GM23338 (cell line): Measurements from ENCODE around the gene TMCC1. TPM values are rescaled to one million over a fixed set of nuclear protein-coding genes. Genes with fewer than 3 reads are reported as not detected.

Experiments used
- ATAC-seq: fragments of 200-7000 bp; cut with Tn5 transposase; 3 replicates; pipeline ENCODE4 v1.9.1; 2020
- DNase-seq: peaks from one replicate; pipeline ENCODE4 v3.0.0-alpha.2; 2015; ENCODE audit warnings: low spot score
- H2AFZ ChIP-seq: fragments of 200-600 bp; sonication (generic); 2 replicates; pipeline ENCODE4 v1.8.0; 2016; ENCODE audit warnings: antibody characterized with exemption, mild to moderate bottlenecking, moderate library complexity
- H3F3A ChIP-seq: fragments of 200-600 bp; sonication (generic); replicated peaks from 2 replicates; pipeline ENCODE4 v1.8.0; 2017; ENCODE audit warnings: antibody characterized with exemption, mixed run types, low read depth
- H3K27ac ChIP-seq: fragments of 200-600 bp; sonication (generic); 2 replicates; pipeline ENCODE4 v1.6.1; 2016; ENCODE audit warnings: low read depth
- H3K27me3 ChIP-seq: fragments of 200-600 bp; sonication (generic); 2 replicates; pipeline ENCODE4 v1.8.0; 2016; ENCODE audit warnings: mild to moderate bottlenecking, mixed run types, moderate library complexity; ENCODE audit not compliant: insufficient read depth
- H3K36me3 ChIP-seq: fragments of 200-600 bp; sonication (generic); 2 replicates; pipeline ENCODE4 v1.8.0; 2016; ENCODE audit warnings: mild to moderate bottlenecking; ENCODE audit not compliant: insufficient read depth
- H3K4me1 ChIP-seq: fragments of 200-600 bp; sonication (generic); 2 replicates; pipeline ENCODE4 v1.8.0; 2016; ENCODE audit warnings: mild to moderate bottlenecking, moderate library complexity; ENCODE audit not compliant: insufficient read depth
- H3K4me2 ChIP-seq: fragments of 200-600 bp; sonication (generic); 2 replicates; pipeline ENCODE4 v1.7.1; 2017; ENCODE audit warnings: mixed run types
- H3K4me3 ChIP-seq: fragments of 200-600 bp; sonication (generic); 2 replicates; pipeline ENCODE4 v1.6.1; 2016; ENCODE audit warnings: mixed run types
- H3K79me2 ChIP-seq: fragments of 200-600 bp; sonication (generic); replicated peaks from 2 replicates; pipeline ENCODE4 v1.8.0; 2017; ENCODE audit warnings: mild to moderate bottlenecking; ENCODE audit not compliant: insufficient read depth
- H3K9me2 ChIP-seq: fragments of 200-600 bp; sonication (generic); 2 replicates; pipeline ENCODE4 v1.8.0; 2017; ENCODE audit not compliant: insufficient read depth
- H4K20me1 ChIP-seq: fragments of 200-600 bp; sonication (generic); replicated peaks from 2 replicates; pipeline ENCODE4 v1.8.0; 2017; ENCODE audit warnings: mild to moderate bottlenecking; ENCODE audit not compliant: insufficient read depth
- H3K27ac Mint-ChIP-seq: 2 replicates; pipeline ENCODE4 v1.8.0; 2020; ENCODE audit warnings: inconsistent platforms, mild to moderate bottlenecking, moderate library complexity, mixed read lengths
- H3K27me3 Mint-ChIP-seq: 3 replicates; pipeline ENCODE4 v1.8.0; 2022; ENCODE audit warnings: low read depth, mild to moderate bottlenecking, moderate library complexity, mixed read lengths, inconsistent platforms; ENCODE audit not compliant: insufficient read depth, poor library complexity
- H3K36me3 Mint-ChIP-seq: 3 replicates; pipeline ENCODE4 v1.8.0; 2021; ENCODE audit warnings: low read depth, mild to moderate bottlenecking, inconsistent platforms, moderate library complexity, mixed read lengths
- H3K4me1 Mint-ChIP-seq: 3 replicates; pipeline ENCODE4 v1.8.0; 2020; ENCODE audit warnings: mild to moderate bottlenecking, inconsistent platforms, mixed read lengths
- H3K4me3 Mint-ChIP-seq: 3 replicates; pipeline ENCODE4 v1.8.0; 2021; ENCODE audit warnings: moderate library complexity, mild to moderate bottlenecking, inconsistent platforms, mixed read lengths
- H3K9me3 Mint-ChIP-seq: 3 replicates; pipeline ENCODE4 v1.8.0; 2020; ENCODE audit warnings: moderate library complexity, mild to moderate bottlenecking, inconsistent platforms, mixed read lengths
- CREB1 ChIP-seq: fragments of 250-450 bp; sonication (Bioruptor Pico); IDR thresholded peaks from 2 replicates; pipeline ENCODE4 v1.5.0; 2020; ENCODE audit warnings: low read depth, mild to moderate bottlenecking, moderate library complexity
- POLR2AphosphoS5 ChIP-seq: IDR thresholded peaks from 2 replicates; pipeline ENCODE4 v1.6.1; 2016; ENCODE audit warnings: antibody characterized with exemption, low read depth
- STAT1 ChIP-seq: IDR thresholded peaks from one replicate; pipeline ENCODE4 v1.6.1; 2016; ENCODE audit warnings: antibody characterized with exemption; ENCODE audit not compliant: unreplicated experiment
- polyA plus RNA-seq: library from polyadenylated mRNA; unstranded; fragments of >200 nt; fragmentation: Nextera tagmentation; extraction: Ambion mirVana; gene quantifications from 2 replicates; pipeline ENCODE4 v1.2.1, GENCODE V29; 2016
- total RNA-seq: library from RNA; depleted of rRNA; stranded (reverse); fragments of >200 nt; shearing (Covaris generic); gene quantifications from 2 replicates; pipeline ENCODE4 v1.2.3, GENCODE V29; 2014
- TF ChIP-seq, protein P1 (sequence below), 2 experiments: fragments of 200-600 bp in 1 of 2; sonication (generic) in 1 of 2; conservative IDR thresholded peaks; 2 replicates each; pipeline versions ENCODE4 v1.5.1 to v1.6.1; 2016 to 2017; ENCODE audit warnings: antibody characterized with exemption in 2 of 2, low read depth in 2 of 2, mild to moderate bottlenecking in 2 of 2, moderate library complexity in 1 of 2
- TF ChIP-seq, protein P2 (sequence below): IDR thresholded peaks from 2 replicates; pipeline ENCODE4 v1.6.1; 2016; ENCODE audit warnings: antibody characterized with exemption
- TF ChIP-seq, protein P3 (sequence below): IDR thresholded peaks from one replicate; pipeline ENCODE4 v1.6.1; 2018; ENCODE audit warnings: antibody characterized with exemption; ENCODE audit not compliant: unreplicated experiment

TMCC1 gene
- total and polyA plus RNA-seq, 2 experiments from 2014 or later = 8.2 to 18.4 TPM

DNA sequence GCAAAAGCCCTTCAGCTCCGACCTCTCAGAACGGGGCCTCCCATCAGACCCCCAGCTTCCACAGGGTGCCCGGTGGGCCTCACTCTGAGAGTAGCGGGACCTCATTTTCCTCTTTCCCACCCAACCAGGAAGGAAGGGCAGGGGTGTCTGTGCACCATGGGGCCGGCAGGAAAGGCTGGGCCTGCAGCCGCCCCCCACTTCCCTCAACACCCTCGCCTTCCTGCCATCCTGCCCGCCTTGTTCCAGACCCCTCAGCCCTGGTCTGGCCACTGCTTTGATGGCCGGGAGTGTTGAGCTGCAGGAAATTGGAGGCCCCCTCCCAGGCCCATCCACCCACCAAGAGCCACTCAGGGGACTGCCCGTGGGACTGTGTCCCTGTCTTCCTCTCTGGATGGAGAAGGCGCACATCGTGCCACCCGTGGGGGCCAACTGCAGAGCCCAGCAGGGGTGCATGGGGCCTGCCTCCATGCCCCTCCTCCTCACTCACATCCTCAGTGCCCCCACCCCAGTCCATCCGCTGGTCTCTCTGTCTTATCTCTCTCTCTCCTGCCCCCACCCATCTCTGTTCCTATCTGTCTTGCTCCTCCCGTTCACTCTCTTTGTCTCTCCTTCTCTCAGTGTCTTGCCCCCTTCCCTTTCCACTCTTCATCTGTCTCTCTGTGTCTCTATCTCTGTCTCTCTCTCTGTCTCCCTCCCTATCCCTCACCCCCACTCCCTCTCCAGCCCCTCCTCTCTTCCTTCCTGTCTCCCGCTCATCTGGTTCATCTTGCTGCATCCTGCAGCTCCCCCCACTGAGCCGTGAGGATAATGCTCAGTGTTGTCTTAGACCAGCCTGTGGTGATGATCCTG is 285.2 kb downstream of the TMCC1 start:
- Mint-ChIP-seq H3K27ac (no peak overlapping the region), H3K4me1 (peaks cover 47% of the 10 kb centered on the region), H3K36me3 (no peaks in the 10 kb centered on the region), H3K9me3 (no peaks in the 10 kb centered on the region; the same call in 2 of the 3 replicates), H3K27me3 (peaks cover 38% of the 10 kb centered on the region), H3K4me3 (peak overlapping the region; percentile 1; the same call in 1 of the 3 replicates)
- H3K9me2 ChIP-seq = no peaks in the 10 kb centered on the region
- peaks cover 42% of the 10 kb centered on the region for H3K27me3 ChIP-seq
- peaks cover 7% of the 10 kb centered on the region for H4K20me1 ChIP-seq
- H3K79me2 ChIP-seq = peaks cover 4% of the 10 kb centered on the region; the same call in 1 of the 2 replicates
- peak; percentile 17 for ATAC-seq
- H3K36me3 ChIP-seq = no peaks in the 10 kb centered on the region
- DNase-seq = peak; percentile 78
- no peak overlapping the region for H2AFZ ChIP-seq
- TF ChIP-seq CREB1 = no peak
- TF ChIP-seq, protein P1, sequence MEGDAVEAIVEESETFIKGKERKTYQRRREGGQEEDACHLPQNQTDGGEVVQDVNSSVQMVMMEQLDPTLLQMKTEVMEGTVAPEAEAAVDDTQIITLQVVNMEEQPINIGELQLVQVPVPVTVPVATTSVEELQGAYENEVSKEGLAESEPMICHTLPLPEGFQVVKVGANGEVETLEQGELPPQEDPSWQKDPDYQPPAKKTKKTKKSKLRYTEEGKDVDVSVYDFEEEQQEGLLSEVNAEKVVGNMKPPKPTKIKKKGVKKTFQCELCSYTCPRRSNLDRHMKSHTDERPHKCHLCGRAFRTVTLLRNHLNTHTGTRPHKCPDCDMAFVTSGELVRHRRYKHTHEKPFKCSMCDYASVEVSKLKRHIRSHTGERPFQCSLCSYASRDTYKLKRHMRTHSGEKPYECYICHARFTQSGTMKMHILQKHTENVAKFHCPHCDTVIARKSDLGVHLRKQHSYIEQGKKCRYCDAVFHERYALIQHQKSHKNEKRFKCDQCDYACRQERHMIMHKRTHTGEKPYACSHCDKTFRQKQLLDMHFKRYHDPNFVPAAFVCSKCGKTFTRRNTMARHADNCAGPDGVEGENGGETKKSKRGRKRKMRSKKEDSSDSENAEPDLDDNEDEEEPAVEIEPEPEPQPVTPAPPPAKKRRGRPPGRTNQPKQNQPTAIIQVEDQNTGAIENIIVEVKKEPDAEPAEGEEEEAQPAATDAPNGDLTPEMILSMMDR (conservative IDR thresholded peaks at IDR 0.05; ENCODE audit: low read depth in 2 of 2) = peak; percentile 37 to 86
- TF ChIP-seq, protein P2, sequence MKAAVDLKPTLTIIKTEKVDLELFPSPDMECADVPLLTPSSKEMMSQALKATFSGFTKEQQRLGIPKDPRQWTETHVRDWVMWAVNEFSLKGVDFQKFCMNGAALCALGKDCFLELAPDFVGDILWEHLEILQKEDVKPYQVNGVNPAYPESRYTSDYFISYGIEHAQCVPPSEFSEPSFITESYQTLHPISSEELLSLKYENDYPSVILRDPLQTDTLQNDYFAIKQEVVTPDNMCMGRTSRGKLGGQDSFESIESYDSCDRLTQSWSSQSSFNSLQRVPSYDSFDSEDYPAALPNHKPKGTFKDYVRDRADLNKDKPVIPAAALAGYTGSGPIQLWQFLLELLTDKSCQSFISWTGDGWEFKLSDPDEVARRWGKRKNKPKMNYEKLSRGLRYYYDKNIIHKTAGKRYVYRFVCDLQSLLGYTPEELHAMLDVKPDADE = peak; percentile 27; the same call in 1 of the 2 replicates
- TF ChIP-seq POLR2AphosphoS5 = no peak
- H3K4me3 ChIP-seq = no peak overlapping the region
- H3K4me1 ChIP-seq = peaks cover 40% of the 10 kb centered on the region; the same call in 1 of the 2 replicates
- peak overlapping the region; percentile 94 for H3K4me2 ChIP-seq
- no peak overlapping the region for H3K27ac ChIP-seq
- H3F3A ChIP-seq = peaks cover 14% of the 10 kb centered on the region

DNA sequence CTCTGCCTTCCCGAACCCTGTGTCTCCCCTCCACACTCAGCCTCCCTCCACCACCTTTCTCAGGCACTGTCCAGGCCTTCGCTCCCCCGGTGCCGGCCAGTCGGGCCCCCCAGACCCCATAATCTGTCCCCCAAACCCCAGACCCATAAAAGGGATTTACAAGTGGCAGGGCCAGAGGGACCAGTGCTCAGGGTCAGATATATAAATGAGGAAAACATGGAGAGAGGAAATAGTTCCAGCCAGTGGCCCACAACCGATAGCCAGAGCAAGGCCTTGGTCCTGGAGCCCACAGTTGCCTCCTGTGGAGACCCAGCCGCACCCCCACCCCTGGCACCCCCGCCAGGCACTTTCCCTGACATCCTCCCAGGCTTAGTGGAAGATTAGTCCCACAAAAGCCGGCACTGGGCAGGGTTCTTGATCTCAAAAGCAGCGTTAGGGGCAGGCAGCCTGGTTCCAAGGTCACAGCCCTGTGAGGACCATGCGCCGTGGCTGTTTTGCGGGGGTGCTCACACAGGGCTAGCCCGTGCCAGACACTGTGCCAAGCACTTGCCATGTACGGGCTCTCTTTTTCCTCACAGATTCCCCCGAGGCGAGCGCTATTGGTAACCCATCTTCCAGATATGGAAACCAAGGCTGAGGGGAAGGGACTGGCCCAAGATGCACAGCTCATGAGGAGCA is 286.0 kb downstream of the TMCC1 start:
- Histone ChIP-seq H3K4me3 (peak overlapping the region; percentile 80), H3F3A (peaks cover 14% of the 10 kb centered on the region), H3K79me2 (peaks cover 8% of the 10 kb centered on the region), H3K9me2 (no peaks in the 10 kb centered on the region), H2AFZ (0 out of 2 replicates have a peak overlapping the region, but pooled peaks have one; percentile 74), H3K27ac (0 out of 2 replicates have a peak overlapping the region, but pooled peaks have one; percentile 19), H3K4me2 (peak overlapping the region; percentile 94), H3K27me3 (peaks cover 42% of the 10 kb centered on the region), H3K4me1 (peaks cover 48% of the 10 kb centered on the region), H3K36me3 (no peaks in the 10 kb centered on the region), H4K20me1 (peaks cover 7% of the 10 kb centered on the region)
- H3K36me3 Mint-ChIP-seq = no peaks in the 10 kb centered on the region
- peaks cover 54% of the 10 kb centered on the region for H3K4me1 Mint-ChIP-seq
- H3K27me3 Mint-ChIP-seq = peaks cover 42% of the 10 kb centered on the region
- ATAC-seq (no peak), DNase-seq (no peak)
- peak overlapping the region; percentile 80 for H3K27ac Mint-ChIP-seq
- peak overlapping the region; percentile 84 for H3K4me3 Mint-ChIP-seq
- H3K9me3 Mint-ChIP-seq = no peaks in the 10 kb centered on the region; the same call in 2 of the 3 replicates
- TF ChIP-seq STAT1 = no peak
- TF ChIP-seq, protein P3, sequence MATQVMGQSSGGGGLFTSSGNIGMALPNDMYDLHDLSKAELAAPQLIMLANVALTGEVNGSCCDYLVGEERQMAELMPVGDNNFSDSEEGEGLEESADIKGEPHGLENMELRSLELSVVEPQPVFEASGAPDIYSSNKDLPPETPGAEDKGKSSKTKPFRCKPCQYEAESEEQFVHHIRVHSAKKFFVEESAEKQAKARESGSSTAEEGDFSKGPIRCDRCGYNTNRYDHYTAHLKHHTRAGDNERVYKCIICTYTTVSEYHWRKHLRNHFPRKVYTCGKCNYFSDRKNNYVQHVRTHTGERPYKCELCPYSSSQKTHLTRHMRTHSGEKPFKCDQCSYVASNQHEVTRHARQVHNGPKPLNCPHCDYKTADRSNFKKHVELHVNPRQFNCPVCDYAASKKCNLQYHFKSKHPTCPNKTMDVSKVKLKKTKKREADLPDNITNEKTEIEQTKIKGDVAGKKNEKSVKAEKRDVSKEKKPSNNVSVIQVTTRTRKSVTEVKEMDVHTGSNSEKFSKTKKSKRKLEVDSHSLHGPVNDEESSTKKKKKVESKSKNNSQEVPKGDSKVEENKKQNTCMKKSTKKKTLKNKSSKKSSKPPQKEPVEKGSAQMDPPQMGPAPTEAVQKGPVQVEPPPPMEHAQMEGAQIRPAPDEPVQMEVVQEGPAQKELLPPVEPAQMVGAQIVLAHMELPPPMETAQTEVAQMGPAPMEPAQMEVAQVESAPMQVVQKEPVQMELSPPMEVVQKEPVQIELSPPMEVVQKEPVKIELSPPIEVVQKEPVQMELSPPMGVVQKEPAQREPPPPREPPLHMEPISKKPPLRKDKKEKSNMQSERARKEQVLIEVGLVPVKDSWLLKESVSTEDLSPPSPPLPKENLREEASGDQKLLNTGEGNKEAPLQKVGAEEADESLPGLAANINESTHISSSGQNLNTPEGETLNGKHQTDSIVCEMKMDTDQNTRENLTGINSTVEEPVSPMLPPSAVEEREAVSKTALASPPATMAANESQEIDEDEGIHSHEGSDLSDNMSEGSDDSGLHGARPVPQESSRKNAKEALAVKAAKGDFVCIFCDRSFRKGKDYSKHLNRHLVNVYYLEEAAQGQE = no peak
- TF ChIP-seq, protein P2 = no peak
